Measurements from ENCODE around the gene ZNF683. TPM values are rescaled to one million over a fixed set of nuclear protein-coding genes. Genes with fewer than 3 reads are reported as not detected.

Gene ZNF683
- total and polyA plus RNA-seq, 4 donors: 0.09 to 0.17 TPM; not detected in 2

GRCh38 chr1:26358411-26359384 is 13.9 kb downstream of the ZNF683 start:
- Histone ChIP-seq H3K9me3 (ENCODE audit: control insufficient read depth in 4 of 4, low read length in 3 of 4) (no peaks in the 10 kb centered on the region), H3K4me1 (ENCODE audit: control insufficient read depth in 4 of 4, insufficient read depth in 4 of 4, low read length in 3 of 4) (peaks cover 3 to 10% (median 4%) of the 10 kb centered on the region in 4 donors), H3K4me3 (ENCODE audit: low read depth in 1 of 3, low read length in 3 of 3) (no peak overlapping the region), H3K9ac (ENCODE audit: low read depth in 1 of 2, low read length in 2 of 2) (no peak overlapping the region), H3K27me3 (ENCODE audit: control insufficient read depth in 4 of 4, insufficient read depth in 4 of 4, low read length in 3 of 4) (no peaks in the 10 kb centered on the region), H3K36me3 (ENCODE audit: control insufficient read depth in 4 of 4, insufficient read depth in 3 of 4, low read depth in 1 of 4, low read length in 3 of 4) (no peaks in the 10 kb centered on the region), H3K27ac (ENCODE audit: low read depth in 1 of 2, low read length in 2 of 2) (peak overlapping the region in 1 of 2 donors; percentile 13)
- 36% methylated on average over 15 of the region's 15 CpGs for WGBS
- TF ChIP-seq FOXA1 (IDR thresholded peaks at IDR 0.05): no peak
- TF ChIP-seq ATF3 (IDR thresholded peaks at IDR 0.05): peak; percentile 44
- TF ChIP-seq CTCF (IDR thresholded peaks at IDR 0.05; ENCODE audit: low read depth, low read length, missing input control): no peak
- no peak for TF ChIP-seq MAX (IDR thresholded peaks at IDR 0.05)
- TF ChIP-seq TAF1 (conservative IDR thresholded peaks at IDR 0.05): no peak
- no peak for TF ChIP-seq NR2F2 (IDR thresholded peaks at IDR 0.05)
- peak; percentile 58 to 63 for TF ChIP-seq RXRA (IDR thresholded peaks at IDR 0.05)
- peak; percentile 96 for TF ChIP-seq SP1 (IDR thresholded peaks at IDR 0.05)
- TF ChIP-seq JUND (IDR thresholded peaks at IDR 0.05): peak; percentile 34 to 64
- TF ChIP-seq REST (IDR thresholded peaks at IDR 0.05): peak; percentile 51
- TF ChIP-seq GABPA (IDR thresholded peaks at IDR 0.05 in 1 of 2, conservative IDR thresholded peaks at IDR 0.05 in 1 of 2): peak in 1 of 2 donors; percentile 75
- peak; percentile 90 to 93 for TF ChIP-seq HNF4A (conservative IDR thresholded peaks at IDR 0.05)
- TF ChIP-seq YY1 (IDR thresholded peaks at IDR 0.05): peak; percentile 43
- no peak for TF ChIP-seq FOXA2 (IDR thresholded peaks at IDR 0.05)
- TF ChIP-seq RAD21 (IDR thresholded peaks at IDR 0.05): no peak
- TF ChIP-seq HNF4G (IDR thresholded peaks at IDR 0.05): peak; percentile 92
- no peak for TF ChIP-seq EGR1 (IDR thresholded peaks at IDR 0.05; ENCODE audit: low read depth in 2 of 2)
- no peak for TF ChIP-seq ZBTB33 (IDR thresholded peaks at IDR 0.05)
- DNase-seq (ENCODE audit: low spot score): no peak

Measured in liver (tissue), 9 donors.